ENCODE results near the gene FMN2.

FMN2 gene

GRCh38 chr1:240099329-240099728 is 7.6 kb downstream of the FMN2 start:
- DNase-seq, result no peak

GRCh38 chr1:240099748-240100147 is 8.1 kb downstream of the FMN2 start:
- no peak for DNase-seq

DNA sequence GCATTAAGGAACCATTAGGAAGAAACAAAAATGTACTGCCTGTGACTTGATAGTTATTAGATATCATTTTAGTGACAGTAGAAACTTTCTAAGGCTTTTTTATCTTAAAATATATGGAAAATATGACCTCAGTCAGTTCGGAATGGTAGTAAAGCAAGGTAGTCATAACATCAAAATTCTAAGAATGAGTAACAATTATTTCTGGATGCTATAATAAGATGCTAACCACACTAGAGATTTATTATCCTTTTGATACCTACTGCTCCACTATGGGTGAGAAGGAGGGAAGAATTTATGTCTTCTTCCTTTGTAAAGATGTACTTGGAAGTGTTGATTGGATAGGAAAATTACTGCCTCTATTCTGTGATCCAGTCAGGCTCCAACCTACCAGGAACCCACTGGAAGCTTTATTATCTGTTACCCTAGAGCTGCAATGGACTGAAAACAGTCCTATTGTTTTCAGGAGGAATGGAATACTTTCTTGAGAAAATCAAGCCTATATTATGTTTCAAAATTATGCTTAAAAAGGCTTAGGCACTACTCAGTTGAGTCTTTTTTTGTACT is 8.8 kb downstream of the FMN2 start:
- no peak for DNase-seq

- no peak for DNase-seq
These were observed 9.6 kb downstream of the FMN2 start for GRCh38 chr1:240101306-240101705.

DNA sequence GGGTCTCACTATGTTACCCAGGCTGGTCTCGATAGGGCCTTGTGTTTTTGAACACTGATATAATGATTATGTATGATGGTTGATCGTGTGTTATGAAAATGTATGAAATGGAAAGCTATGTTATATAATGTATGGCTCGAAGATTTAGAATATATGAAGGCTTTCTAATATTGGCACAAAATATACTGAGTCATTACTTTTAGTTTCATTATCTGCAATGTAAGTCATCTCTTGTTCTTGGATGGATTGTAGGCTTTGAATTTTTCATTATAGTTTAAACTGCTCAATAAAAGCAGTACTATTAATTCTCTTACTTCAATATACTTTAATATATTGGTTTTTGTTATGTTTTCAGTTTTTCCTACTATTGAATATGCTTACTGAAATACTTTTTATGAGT is 10.1 kb downstream of the FMN2 start:
- no peak for DNase-seq

DNA sequence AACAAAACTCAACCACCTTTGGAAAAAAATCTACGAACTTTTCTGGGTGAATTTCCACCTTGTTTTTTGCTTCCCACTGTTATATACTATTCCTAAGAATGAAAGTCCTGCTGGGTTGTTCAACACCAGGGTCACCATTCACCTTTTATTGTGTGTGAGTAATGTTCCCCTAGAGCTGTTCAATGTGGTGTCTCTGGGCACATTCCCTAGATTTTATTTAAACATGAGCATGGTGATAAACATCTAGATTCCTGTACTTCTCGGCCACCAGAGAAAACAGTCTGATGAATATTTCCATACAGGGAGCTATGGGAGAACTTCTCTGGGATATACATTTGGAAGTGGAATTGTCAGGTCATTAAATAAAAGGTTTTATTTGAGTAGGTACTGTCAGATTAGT is 13.0 kb downstream of the FMN2 start:
- DNase-seq, result no peak

DNA sequence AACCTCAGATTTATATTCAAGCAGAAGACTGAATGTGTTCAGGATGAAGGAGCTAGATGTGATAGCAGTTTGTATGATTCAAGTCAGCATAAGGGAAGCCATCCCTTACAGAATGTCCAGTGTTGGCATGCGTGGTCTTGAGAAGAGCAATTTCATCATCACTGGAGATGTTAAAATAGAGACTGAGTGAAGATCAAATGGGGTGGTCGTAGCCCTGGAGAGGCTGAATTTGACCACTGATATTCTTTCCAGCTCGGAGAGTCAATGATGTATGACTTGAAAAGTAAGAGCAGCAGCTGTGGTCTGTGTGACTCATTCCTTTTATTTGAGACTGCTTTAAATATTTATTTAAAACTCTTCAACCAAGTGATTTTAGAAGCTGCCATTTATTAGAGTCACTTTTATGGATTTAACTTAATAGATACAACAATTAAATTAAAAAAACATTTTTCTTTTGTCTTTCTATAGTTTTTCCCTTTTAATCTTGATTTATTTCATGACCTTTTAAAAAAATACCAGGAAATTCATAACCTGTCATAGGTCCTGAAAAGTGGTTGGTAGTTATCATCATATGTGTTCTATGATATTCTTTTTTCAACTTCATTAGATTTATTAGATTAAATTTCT is 15.5 kb downstream of the FMN2 start:
- no peak for DNase-seq

DNA sequence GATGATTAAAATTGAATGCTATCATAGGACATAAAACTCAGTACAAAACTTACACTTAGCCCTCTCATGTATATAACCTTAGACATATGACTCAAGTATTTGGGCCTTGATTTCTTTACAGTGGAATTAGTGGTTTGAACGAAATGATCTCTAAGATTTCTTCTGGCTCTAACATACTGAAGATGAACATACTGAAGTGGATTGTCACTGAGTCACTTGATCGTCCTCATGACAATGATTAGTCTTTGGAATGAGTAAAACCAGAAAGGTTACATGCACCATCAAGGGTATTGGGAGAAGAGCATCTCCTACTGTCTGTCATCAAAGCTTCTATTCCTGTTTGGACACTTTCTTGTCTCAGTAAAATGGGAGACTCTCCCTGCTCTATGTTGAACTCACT is 17.4 kb downstream of the FMN2 start:
- DNase-seq, result no peak

DNA sequence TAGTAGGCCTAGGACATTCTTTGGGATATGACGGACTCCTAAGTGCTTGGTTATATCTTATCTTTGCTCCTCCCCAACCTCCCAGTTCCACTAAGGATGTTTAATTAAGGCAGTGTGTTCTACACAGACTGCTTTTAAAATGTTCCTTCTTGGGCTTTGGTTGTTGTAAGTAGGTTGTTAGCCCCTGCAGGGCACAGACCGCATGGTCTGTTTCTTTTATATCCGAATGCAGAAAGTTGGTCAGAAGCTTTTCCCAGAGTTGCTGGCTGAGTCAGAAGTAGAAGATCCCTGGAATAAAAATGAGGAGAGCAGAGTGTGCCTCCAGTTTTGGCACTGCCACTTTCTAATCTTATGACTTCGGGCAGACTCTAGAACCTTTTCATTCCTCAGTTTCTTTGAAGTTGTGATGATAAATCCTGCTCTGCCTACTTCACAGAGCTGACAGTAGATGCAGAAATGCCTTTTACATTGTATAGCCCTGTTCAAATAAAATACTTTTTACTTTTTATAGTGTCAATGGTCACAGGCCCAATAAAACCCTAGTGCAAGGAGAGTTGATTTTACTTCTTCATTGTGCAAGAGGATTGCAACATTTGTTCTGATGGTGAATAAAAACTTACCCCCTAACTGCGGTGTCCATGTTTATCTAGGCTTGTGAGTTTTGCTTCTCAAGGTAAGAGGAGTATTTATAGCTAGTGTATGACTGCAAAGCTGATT is 18.4 kb downstream of the FMN2 start:
- no peak for DNase-seq

- no peak for DNase-seq
These were observed 19.9 kb downstream of the FMN2 start for GRCh38 chr1:240111558-240111957.

DNA sequence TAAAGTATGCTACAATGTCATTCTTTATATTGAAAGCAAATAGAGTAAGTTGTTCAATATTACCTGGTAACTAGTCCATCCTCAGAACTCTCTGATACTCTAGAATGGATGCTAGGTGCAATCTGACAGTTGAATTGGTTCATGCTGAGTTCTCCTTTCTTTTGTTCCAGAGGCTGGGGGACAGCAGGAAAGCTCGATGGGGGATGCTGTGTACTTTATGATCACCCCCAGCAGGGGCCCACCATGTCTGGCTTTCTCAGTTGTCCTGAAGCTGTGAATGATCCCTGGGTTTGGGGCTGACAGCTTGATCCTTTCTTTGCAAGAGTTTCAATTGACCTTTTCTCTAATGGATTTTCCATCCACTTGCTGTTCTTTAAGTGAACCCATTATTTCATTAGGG is 22.5 kb downstream of the FMN2 start:
- no peak for DNase-seq

- DNase-seq, result no peak
These were observed 24.1 kb downstream of the FMN2 start for GRCh38 chr1:240115831-240116230.

- DNase-seq, result peak; percentile 39
These were observed 25.4 kb downstream of the FMN2 start for GRCh38 chr1:240116831-240117769.

DNA sequence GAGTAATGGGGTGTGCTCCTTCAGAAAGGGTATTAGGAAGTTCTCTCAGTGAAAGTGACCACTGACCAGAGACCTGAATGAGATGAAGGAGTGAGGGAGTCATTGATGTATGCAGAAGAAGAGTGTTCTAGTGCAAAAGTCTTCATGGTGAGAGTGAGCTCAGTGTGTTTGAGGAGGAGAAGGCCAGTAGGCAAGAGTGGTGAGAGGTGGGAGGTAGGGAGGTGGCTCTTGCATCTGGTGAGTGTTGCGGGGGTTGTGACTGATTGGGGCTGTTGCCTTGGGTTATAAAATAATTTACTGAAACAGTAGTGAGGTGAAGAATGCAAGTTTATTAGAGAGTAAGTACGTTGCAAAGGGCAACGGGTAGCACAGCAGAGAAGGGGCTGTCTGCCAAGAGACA is 26.2 kb downstream of the FMN2 start:
- DNase-seq, result no peak

DNA sequence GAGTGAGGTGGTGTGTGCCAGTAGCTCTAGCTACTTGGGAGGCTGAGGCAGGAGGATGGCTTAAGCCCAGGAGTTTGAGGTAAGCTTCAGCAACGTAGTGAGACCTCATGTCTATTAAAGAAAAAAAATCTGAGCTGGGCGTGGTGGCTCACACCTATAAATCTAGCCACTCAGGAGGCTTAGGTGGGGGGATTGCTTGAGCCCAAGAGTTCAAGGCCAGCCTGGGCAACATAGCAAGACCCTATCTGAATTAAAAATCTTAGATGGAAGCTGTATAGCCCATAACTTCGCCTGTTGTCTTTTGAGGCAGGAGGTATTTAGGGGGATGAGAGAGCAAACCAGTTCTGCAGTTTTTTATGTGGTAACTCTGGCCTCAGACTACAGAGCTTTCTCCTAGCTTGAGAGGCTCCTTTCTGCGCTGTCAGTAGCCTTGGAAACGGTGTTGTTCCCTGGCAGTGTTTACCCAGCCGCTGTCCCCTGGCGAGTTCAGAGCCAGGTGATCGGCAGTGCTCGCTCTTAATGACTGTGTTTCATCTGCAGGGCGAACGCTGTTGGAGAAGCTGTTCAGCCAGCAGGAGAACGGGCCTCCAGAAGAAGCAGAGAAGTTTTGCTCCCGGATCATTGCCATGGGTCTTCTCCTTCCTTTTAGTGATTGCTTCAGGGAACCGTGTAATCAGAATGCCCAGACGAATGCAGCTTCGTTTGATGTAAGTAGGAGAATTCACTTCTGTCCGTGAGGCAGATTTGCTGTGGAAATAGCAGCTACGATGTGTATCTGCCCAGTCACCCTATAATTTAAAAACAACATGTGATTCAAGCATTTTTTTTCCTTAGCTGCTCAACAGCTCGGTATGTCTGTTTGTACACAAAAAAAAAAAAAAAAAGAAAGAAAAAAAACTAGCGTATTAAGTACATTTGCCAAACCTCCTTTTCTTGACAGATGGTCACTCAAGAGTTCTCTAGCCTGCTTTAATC is 31.2 kb downstream of the FMN2 start:
- peak; percentile 78 for DNase-seq

DNA sequence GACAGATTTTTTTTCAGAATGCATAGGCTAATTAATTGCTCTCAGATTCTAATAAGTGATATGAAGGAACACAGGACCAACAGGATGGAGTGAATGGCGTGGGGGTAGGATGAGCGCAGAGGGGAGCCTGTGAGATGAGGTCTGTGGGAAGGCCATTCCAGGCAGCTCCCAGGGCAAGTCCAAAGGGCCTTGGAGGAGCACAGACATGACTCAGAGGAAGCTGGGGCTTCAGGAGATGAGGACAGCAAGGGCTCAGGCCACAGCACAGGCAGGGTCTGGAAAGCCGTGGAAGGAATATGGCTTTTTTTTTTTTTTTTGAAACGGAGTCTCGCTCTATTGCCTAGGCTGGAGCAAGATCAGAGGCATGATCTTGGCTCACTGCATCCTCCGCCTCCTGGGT is 35.1 kb downstream of the FMN2 start:
- DNase-seq, result no peak

DNA sequence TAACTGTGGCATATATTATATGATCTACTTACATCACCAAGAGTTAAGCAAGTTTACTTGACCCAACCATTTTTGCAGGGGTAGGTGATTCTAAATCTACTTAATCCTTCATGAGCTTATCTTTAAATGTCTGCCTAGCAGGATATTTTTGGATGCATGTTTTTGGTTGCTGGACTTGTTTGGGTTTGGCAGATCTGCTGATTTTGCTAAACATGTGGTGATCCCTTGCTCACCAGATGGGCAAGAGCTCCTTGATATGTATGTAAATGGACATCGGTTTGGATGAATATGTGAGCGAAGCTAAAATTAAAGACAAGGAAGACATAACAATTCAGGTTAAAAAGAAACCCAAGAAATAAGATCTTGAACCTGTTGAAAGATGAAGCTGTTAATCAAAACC is 36.7 kb downstream of the FMN2 start:
- DNase-seq, result no peak

DNA sequence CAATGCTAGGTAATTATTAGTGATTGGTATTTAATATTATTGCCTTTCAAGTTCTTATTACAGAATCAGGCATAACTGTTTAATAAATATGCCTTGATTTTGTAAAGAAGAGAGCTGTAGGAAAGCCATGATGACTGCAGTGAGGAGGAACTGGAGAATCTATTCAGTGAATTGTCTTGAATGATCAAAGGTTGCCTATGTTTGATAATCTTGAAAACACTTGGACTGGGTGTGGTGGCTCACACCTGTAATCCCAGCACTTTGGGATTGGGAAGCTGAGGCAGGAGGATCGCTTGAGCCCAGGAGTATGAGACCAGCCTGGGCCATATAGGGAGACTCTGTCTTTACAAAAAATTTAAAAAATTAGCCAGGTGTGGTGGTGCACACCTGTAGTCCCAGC is 42.4 kb downstream of the FMN2 start:
- no peak for DNase-seq

DNA sequence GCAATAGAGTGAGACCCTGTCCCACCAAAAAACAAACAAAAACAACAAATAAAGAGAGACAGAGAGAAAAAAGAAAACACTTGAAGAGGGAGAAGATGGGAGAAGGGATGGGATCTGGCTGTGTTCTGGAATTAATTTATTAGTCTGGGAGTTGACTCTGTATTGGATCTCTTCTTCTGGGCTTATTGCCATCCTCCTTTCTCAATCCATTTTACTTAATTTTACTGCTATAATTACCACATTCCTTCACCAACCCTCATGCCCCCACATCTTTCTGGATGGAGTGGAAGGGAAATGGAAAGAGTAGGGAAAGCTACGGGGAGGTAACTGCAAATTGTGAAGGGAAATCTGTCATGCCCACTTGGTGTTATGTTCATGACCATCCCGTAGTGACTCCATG is 42.9 kb downstream of the FMN2 start:
- no peak for DNase-seq

DNA sequence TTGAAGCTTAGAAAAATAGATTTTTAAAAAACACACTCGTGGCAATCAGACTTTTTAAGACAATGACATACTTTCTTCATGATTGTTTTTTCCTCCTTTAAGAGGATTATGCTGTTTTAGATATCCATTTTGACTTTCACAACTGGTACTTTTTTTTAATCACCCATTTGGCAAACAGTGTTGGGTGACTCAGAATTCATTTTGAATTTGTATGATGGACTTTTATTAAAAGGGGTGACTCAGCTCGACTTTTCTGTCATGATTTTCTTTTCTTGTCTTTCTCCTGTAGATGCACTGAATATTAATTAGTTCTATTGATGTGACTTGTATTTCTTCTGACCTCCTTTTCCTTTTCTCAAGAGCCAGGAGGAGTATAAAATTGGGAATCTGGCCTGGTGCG is 44.7 kb downstream of the FMN2 start:
- no peak for DNase-seq

- no peak for DNase-seq
These were observed 47.2 kb downstream of the FMN2 start for GRCh38 chr1:240138867-240139266.

- DNase-seq, result no peak
These were observed 47.8 kb downstream of the FMN2 start for GRCh38 chr1:240139511-240139910.

All from NCI-H2107 (cell line).